HEK293T (cell line): ENCODE data around the gene DLG1.

Source experiments
- ARNT ChIP-seq: fragments of 450-650 bp; IDR thresholded peaks from 2 replicates; pipeline ENCODE4 v1.6.1; 2017; ENCODE audit warnings: mild to moderate bottlenecking
- CTBP1 ChIP-seq: fragments of 450-650 bp; IDR thresholded peaks from 2 replicates; pipeline ENCODE4 v1.6.1; 2016; ENCODE audit warnings: borderline replicate concordance
- ELF4 ChIP-seq: fragments of 450-650 bp; IDR thresholded peaks from 2 replicates; pipeline ENCODE4 v1.6.1; 2017; ENCODE audit warnings: antibody characterized with exemption
- FOXM1 ChIP-seq: fragments of 450-650 bp; IDR thresholded peaks from 2 replicates; pipeline ENCODE4 v1.6.1; 2017; ENCODE audit warnings: mild to moderate bottlenecking, borderline replicate concordance
- HDGF ChIP-seq: fragments of 450-650 bp; IDR thresholded peaks from 2 replicates; pipeline ENCODE4 v1.6.1; 2017; ENCODE audit warnings: antibody characterized with exemption, borderline replicate concordance
- L3MBTL2 ChIP-seq: fragments of 450-650 bp; conservative IDR thresholded peaks from 2 replicates; pipeline ENCODE4 v1.6.1; 2016; ENCODE audit warnings: mild to moderate bottlenecking
- NFRKB ChIP-seq: fragments of 450-650 bp; IDR thresholded peaks from 2 replicates; pipeline ENCODE4 v1.6.1; 2016; ENCODE audit warnings: mild to moderate bottlenecking, moderate library complexity
- TARDBP ChIP-seq: fragments of 450-650 bp; IDR thresholded peaks from 2 replicates; pipeline ENCODE4 v1.6.1; 2016
- ZNF384 ChIP-seq: fragments of 450-650 bp; IDR thresholded peaks from 2 replicates; pipeline ENCODE4 v1.6.1; 2016

DNA sequence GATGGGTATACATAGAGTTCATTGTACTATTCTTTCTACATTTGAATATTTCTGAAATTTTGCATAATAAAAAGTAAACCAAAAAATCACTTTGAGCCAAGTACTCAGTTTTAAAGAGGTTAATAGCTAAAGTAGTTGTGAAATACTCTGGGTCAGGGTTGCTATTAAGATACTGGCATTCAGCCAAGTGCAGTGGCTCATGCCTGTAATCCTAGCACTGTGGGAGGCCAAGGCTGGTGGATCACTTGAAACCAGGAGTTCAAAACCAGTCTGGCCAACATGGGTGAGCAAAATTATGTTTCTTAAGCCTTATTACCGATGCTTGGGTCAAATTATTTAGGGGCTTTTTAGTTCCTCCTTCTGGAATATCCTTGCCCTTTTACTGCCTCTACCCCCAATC lies 146.8 kb downstream of the DLG1 start:
- TF ChIP-seq ELF4 (no peak), FOXM1 (no peak), HDGF (no peak), ARNT (no peak), TARDBP (no peak), ZNF384 (no peak), NFRKB (no peak), L3MBTL2 (no peak), CTBP1 (no peak)
